ENCODE measurements around the gene ACTL8.

Gene ACTL8

DNA sequence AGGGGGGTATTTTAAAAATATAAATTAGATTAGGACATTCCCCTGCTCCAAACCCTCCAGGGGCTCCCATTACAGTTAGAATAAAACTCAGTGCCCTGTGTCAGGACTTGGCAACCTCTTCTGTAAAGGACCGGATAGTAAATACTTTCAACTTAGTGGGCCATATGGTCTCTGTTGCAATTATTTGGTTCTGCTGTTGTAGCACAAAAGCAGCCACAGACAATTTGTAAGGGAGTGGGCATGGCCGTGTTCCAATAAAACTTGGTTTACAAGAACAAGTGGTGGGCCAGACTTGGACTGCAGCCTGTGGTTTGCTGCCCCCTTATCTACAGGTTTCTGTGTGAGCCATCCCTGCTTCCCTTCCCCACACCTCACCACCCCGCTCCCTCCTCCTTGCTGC lies 92.0 kb downstream of the ACTL8 start:
- peaks cover 4% of the 10 kb centered on the region for H3K9me3 Mint-ChIP-seq
- H3K27me3 Mint-ChIP-seq: peaks cover 8% of the 10 kb centered on the region
- H3K4me3 Mint-ChIP-seq: no peak overlapping the region
- DNase-seq (no peak), ATAC-seq (no peak)
- no peaks in the 10 kb centered on the region for H3K4me1 Mint-ChIP-seq
- H3K36me3 Mint-ChIP-seq (ENCODE audit: low read depth): no peaks in the 10 kb centered on the region
- no peak overlapping the region for H3K27ac Mint-ChIP-seq

DNA sequence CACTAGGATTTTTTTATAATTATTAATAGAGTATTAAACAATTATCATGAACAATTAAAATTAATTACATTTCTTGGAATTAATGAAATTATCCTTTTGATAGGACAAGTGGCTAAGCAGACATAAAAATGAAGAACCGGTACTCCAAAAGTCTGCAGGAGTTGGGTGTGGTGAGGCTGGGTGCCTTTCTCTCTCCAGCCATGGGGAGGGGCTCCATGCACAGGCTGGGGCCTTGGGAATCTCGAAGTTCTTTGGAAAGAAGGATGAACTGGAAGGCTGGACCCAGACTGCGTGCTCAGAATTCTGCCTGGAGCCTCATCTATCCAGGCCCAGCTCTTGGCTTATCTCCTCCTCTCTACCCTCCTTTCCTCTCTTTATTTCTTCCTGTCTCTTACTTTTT lies 94.1 kb downstream of the ACTL8 start:
- Mint-ChIP-seq H3K27ac (no peak overlapping the region), H3K27me3 (peaks cover 8% of the 10 kb centered on the region), H3K4me1 (no peaks in the 10 kb centered on the region), H3K9me3 (peaks cover 4% of the 10 kb centered on the region), H3K36me3 (ENCODE audit: low read depth) (no peaks in the 10 kb centered on the region), H3K4me3 (no peak overlapping the region)
- ATAC-seq (no peak), DNase-seq (no peak)

DNA sequence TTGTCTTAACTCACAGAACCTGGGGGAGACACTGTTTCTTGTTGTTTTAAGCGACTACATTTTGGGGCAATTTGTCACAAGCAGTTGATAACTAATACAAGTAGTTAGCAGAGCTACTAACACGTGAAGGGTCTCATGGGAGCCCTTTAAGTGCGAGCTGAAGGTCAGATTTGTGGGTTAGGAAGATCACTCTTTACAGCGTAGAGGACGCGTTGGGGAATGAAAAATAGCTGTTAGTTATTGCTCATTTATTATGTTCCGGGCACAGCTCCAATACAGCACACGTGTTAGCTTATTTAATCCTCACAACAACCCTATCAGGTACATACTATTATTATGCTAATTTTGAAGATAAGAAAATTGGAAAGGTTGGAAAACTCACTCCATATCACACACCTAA lies 95.9 kb downstream of the ACTL8 start:
- Mint-ChIP-seq H3K36me3 (ENCODE audit: low read depth) (no peaks in the 10 kb centered on the region), H3K4me3 (no peak overlapping the region), H3K27me3 (peaks cover 6% of the 10 kb centered on the region), H3K27ac (no peak overlapping the region), H3K4me1 (no peaks in the 10 kb centered on the region), H3K9me3 (peaks cover 4% of the 10 kb centered on the region)
- ATAC-seq (no peak), DNase-seq (no peak)

DNA sequence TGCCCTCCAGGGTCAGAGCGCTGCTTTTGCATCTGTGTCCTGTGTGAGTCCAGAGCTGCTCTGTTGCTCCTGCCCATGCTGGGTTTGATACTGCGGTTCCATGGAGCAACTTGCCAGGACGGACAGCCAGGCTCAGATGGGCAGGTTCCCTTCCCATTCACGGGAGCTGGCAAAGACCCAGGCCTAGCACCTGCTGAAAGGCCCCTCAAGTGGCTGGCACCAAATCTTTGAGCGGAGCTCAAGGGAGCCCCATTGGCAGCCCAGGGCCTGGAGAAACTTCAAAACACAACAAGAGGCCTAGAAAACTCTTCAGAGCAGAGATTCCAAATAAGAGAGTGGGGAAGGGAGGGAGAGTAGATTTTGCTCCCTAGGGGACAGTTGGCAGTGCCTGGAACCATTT lies 97.2 kb downstream of the ACTL8 start:
- no peak overlapping the region for H3K4me3 Mint-ChIP-seq
- no peak overlapping the region for H3K27ac Mint-ChIP-seq

DNA sequence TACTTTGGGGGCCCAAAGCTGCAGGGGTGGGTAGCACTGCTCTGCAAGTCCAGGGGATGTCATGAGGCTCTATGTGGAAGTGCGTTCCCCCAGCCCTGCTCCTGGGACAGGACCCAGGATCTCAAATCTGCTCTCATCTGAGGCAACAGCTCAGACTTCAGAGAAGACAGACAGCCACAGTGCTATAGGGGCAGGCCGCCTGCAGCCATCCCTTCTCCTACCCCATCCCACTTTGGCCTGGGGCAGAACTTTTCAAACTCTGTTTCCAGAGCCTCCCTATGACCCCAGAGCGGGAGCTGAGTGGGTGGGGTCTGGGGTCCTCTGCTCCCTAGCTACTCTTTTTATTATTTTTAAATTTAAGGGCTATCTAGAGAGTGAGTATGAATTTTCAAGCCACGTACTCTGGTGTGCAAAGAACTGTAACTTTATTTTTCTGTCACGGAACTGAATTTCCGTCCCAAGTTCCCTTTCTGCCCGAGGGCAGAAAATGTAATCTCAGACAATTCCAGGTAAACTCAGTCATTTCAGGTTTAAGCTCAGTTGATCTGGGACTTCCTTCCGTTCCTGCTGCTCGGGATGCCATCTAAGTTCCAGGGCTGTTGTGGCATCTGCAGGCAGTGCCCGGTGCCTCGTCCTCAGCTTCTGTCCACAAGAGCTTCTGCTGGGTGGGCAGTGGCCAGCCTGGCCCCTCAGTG lies 98.3 kb downstream of the ACTL8 start:
- H3K27me3 Mint-ChIP-seq: peaks cover under 1% of the 10 kb centered on the region
- no peak for DNase-seq
- H3K4me3 Mint-ChIP-seq: no peak overlapping the region
- no peaks in the 10 kb centered on the region for H3K36me3 Mint-ChIP-seq (ENCODE audit: low read depth)
- no peaks in the 10 kb centered on the region for H3K4me1 Mint-ChIP-seq
- no peak for ATAC-seq
- H3K9me3 Mint-ChIP-seq: no peaks in the 10 kb centered on the region
- H3K27ac Mint-ChIP-seq: no peak overlapping the region

More for the DNA sequence above, 97.2 kb downstream of the ACTL8 start:
- Mint-ChIP-seq H3K36me3 (ENCODE audit: low read depth) (no peaks in the 10 kb centered on the region), H3K4me1 (no peaks in the 10 kb centered on the region), H3K9me3 (peaks cover 4% of the 10 kb centered on the region), H3K27me3 (peaks cover 4% of the 10 kb centered on the region)
- ATAC-seq: no peak
- no peak for DNase-seq

DNA sequence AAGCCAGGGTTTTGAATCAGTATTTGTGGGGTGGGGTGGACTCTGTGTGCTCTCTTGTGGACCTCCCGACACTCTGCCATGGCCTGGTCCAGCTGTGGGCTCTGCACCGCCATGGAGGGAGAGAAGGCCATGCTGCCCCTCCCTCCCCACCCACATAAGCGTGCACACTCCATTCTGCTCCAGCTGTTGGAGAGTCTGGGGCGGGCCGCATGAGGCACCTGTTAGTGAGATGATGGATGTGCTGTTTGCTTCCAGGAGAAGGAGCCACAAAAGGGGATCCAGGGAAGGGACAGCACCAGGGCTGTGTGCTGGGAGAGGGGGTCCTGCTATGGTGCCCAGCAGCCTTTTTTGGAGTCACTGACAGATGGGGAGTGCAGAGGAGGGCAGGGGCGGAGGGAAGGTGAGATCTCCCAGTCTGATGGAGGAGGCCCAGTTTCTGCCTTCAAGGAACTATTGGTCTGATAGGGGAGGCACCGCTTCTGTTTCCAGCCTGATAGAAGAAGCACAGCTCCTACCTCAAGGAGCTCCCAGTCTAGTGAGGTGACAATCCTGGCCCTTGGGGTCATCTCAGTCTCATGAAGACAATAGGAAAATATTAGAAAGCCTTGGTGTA lies 101.5 kb downstream of the ACTL8 start:
- no peak for DNase-seq
- no peaks in the 10 kb centered on the region for H3K9me3 Mint-ChIP-seq
- H3K4me1 Mint-ChIP-seq: no peaks in the 10 kb centered on the region
- no peak for ATAC-seq
- H3K27ac Mint-ChIP-seq: no peak overlapping the region
- H3K27me3 Mint-ChIP-seq: peaks cover 8% of the 10 kb centered on the region
- no peaks in the 10 kb centered on the region for H3K36me3 Mint-ChIP-seq (ENCODE audit: low read depth)
- no peak overlapping the region for H3K4me3 Mint-ChIP-seq

DNA sequence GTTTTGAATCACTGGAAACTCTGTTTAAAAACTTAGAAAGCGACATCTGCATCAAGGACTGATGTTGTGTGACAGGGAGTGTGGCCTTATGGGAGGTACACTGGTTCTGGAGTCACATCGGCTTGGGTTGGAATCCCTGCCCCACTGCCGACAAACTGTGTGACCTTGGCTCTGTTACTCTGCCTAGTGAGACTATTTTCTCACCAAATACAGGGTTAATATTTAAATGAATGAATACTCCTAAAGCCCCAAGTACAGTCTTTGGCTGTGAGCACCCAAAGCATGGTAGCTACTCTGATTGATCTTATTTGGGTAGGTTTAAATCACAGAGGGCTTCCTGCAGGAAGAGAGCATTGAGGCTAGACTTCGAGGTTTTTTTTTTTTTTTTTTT lies 102.0 kb downstream of the ACTL8 start:
- Mint-ChIP-seq H3K4me1 (no peaks in the 10 kb centered on the region), H3K27me3 (peaks cover 8% of the 10 kb centered on the region), H3K4me3 (no peak overlapping the region), H3K27ac (no peak overlapping the region), H3K9me3 (no peaks in the 10 kb centered on the region), H3K36me3 (ENCODE audit: low read depth) (no peaks in the 10 kb centered on the region)
- no peak for DNase-seq
- ATAC-seq: no peak

DNA sequence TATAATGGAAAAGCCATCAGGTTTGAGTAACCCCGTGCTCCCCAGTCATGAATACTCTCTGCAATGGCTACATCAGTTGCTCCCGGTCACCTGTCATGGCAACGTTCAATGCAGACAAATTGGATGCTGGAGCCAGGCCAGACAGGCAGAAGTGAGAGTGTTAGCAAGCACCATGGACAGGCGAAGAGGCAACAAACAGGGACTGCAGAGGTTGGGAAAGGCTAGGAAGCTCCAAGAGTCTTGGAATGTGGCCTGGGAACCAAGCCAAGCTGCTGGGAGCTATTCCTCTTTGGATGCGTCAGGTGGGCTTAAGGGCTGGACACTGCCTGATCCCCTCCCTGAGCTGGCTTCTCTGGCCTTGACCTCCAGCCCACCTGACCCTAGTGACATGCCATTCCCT lies 102.9 kb downstream of the ACTL8 start:
- Mint-ChIP-seq H3K9me3 (no peaks in the 10 kb centered on the region), H3K4me1 (no peaks in the 10 kb centered on the region), H3K27ac (no peak overlapping the region), H3K4me3 (no peak overlapping the region), H3K27me3 (peaks cover 8% of the 10 kb centered on the region), H3K36me3 (ENCODE audit: low read depth) (no peaks in the 10 kb centered on the region)
- DNase-seq (no peak), ATAC-seq (no peak)

DNA sequence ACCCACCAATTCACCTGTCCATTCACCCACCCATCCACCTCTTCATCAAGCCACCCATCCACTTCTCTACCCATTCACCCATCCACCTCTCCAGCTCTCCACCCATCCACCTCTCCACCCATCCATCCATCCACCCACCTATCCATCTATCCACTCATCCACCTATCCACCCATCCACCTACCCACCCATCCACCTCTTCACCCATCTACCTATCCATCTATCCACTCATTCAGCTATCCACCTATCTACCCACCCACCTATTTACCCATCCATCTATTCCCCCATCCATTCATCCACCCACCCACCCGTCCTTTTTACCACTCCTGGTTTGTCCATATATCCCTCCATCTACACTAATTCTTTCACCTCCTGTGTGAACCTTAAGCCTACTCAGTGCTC lies 105.7 kb downstream of the ACTL8 start:
- no peak overlapping the region for H3K27ac Mint-ChIP-seq
- peaks cover 8% of the 10 kb centered on the region for H3K27me3 Mint-ChIP-seq
- ATAC-seq (no peak), DNase-seq (no peak)
- no peaks in the 10 kb centered on the region for H3K36me3 Mint-ChIP-seq (ENCODE audit: low read depth)
- H3K9me3 Mint-ChIP-seq: no peaks in the 10 kb centered on the region
- no peaks in the 10 kb centered on the region for H3K4me1 Mint-ChIP-seq
- no peak overlapping the region for H3K4me3 Mint-ChIP-seq

DNA sequence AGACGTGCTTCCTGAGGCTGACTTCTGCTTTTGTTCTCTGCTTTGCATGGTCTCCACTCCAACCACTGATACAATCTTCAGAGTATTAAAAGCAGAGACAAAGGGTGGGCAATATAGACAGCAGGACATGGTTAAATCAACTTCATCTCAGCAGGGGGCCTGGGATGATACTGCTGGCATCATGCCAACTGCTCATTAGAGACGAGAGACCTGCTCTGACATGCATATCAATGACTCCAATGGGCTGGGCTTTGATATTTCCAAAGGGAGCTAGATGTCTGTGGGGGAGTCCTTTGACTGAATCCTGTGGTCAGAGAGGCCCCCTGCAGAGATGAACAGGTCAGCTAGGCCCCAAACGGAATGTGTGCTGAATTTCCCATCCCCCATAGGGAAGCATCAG lies 106.6 kb downstream of the ACTL8 start:
- no peaks in the 10 kb centered on the region for H3K4me1 Mint-ChIP-seq
- H3K27me3 Mint-ChIP-seq: peaks cover 8% of the 10 kb centered on the region
- H3K27ac Mint-ChIP-seq: no peak overlapping the region
- no peaks in the 10 kb centered on the region for H3K9me3 Mint-ChIP-seq
- no peak overlapping the region for H3K4me3 Mint-ChIP-seq
- DNase-seq (no peak), ATAC-seq (no peak)
- H3K36me3 Mint-ChIP-seq (ENCODE audit: low read depth): no peaks in the 10 kb centered on the region

DNA sequence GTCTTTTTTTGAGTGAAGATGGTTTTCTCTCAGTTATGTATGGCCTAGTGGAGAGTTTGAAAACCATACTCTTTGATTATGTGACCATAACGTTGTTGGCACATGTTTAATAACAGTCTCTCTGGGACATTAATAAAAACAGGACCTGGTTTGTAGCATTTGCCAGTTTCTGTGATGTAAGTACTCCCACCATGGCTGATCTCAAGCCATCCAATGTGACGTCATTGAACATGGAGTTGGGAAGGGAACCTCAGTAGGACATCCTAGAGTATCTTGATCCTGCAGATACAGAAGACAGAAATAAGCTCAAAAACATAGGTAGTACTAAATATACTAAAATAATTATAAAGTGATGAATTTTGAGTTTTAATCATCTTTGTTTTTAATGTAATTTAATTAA lies 107.0 kb downstream of the ACTL8 start:
- no peak for ATAC-seq
- H3K9me3 Mint-ChIP-seq: no peaks in the 10 kb centered on the region
- no peak for DNase-seq
- H3K27me3 Mint-ChIP-seq: peaks cover 8% of the 10 kb centered on the region
- no peak overlapping the region for H3K27ac Mint-ChIP-seq
- no peaks in the 10 kb centered on the region for H3K36me3 Mint-ChIP-seq (ENCODE audit: low read depth)
- H3K4me3 Mint-ChIP-seq: no peak overlapping the region
- H3K4me1 Mint-ChIP-seq: no peaks in the 10 kb centered on the region

DNA sequence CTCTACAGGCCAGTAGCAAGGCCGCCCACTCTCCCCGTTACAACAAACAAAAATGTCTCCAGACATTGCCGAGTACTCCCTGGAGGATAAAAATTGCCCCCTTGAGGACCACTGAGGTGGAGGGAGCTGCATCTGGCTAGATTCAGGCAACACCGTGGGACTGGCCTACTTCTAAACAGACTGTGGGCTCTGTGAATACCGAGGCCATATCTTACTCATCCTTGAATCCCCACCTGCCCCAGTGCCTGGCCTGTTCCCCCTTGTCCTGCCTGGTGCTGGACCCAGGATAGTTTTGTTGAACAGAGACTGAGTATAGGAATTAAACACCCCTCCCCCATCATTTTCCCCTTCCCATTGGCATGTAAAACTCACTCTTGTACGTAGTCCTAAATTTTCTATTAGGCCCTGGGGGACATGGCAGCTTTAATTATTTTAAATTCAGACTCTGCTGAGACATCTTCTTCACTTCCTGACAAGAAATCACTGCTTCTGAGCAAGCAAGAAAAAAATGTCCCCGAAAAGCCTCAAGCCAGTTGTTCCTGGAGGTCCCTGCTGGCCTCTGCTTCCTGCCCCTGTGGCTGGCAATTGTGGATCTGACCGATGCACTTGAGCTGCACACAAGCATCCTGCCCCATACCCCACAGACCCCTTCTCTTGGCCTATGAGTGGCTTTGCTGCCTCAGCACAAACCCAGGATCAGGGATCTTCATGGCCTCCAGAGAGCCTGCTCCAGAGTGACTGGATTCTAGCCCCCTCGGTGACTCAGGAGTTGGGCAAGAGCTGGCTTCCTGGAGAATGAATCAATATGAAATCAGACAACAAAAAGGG lies 111.0 kb downstream of the ACTL8 start:
- DNase-seq (no peak), ATAC-seq (no peak)
- Mint-ChIP-seq H3K27me3 (no peaks in the 10 kb centered on the region), H3K36me3 (ENCODE audit: low read depth) (no peaks in the 10 kb centered on the region), H3K4me1 (no peaks in the 10 kb centered on the region), H3K9me3 (peaks cover 5% of the 10 kb centered on the region), H3K4me3 (no peak overlapping the region), H3K27ac (no peak overlapping the region)

DNA sequence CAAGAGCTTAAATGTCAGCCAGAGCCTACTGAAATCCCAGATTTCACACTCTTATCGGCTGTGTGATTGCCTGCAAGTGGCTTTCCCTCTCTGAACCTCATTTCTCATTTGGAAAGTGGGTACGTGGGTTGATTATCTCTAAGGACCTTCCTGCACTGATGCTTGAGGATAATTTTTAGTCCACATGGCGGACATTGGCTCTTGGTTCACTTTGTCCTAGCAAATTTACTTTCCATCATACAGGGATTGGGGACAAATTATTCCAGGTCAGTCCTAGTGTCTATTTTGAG lies 111.6 kb downstream of the ACTL8 start:
- H3K4me1 Mint-ChIP-seq: no peaks in the 10 kb centered on the region

DNA sequence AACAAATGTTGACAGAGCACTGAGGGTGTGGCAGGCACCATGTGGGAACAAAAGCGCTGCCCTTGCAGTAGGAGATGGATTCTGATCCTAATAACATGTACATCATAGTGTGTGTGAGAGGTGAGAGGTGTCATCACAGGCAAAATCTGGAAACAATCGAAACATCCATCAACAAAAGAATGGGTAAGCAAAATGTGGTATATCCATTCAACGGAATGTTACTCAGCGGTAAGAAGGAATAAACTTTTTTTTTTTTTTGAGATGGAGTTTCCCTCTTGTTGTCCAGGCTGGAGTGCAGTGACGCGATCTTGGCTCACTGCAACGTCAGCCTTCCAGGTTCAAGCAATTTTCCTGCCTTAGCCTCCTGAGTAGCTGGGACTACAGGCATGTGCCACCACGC lies 112.3 kb downstream of the ACTL8 start:
- no peak for ATAC-seq
- no peak for DNase-seq
- H3K9me3 Mint-ChIP-seq: peaks cover 5% of the 10 kb centered on the region
- H3K36me3 Mint-ChIP-seq (ENCODE audit: low read depth): no peaks in the 10 kb centered on the region
- no peak overlapping the region for H3K4me3 Mint-ChIP-seq
- H3K4me1 Mint-ChIP-seq: no peaks in the 10 kb centered on the region
- no peak overlapping the region for H3K27ac Mint-ChIP-seq
- no peaks in the 10 kb centered on the region for H3K27me3 Mint-ChIP-seq

More for the DNA sequence above, 111.6 kb downstream of the ACTL8 start:
- DNase-seq: no peak
- no peak for ATAC-seq
- H3K36me3 Mint-ChIP-seq (ENCODE audit: low read depth): no peaks in the 10 kb centered on the region
- no peak overlapping the region for H3K4me3 Mint-ChIP-seq
- H3K27me3 Mint-ChIP-seq: no peaks in the 10 kb centered on the region
- peaks cover 5% of the 10 kb centered on the region for H3K9me3 Mint-ChIP-seq
- H3K27ac Mint-ChIP-seq: no peak overlapping the region

DNA sequence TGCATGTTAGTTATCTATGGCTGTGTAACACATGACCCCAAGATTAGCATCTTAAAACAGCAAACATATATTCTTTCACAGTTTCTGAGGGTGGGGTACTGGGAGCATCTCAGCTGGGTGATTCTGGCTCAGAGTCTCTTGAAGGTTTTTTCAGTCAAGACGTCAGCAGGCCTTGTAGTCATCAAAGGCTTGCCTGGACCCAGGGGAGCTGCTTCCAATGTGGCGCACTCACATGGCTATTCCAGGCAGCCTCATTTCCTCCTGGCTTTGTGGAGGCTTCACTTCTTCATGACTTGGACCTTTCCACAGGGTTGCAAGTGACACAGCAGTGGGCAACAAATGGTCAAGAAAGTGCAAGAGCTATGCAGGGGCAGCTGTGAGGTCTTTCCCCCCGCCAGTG lies 114.7 kb downstream of the ACTL8 start:
- no peak overlapping the region for H3K27ac Mint-ChIP-seq
- no peak overlapping the region for H3K4me3 Mint-ChIP-seq
- ATAC-seq (no peak), DNase-seq (no peak)
- H3K36me3 Mint-ChIP-seq (ENCODE audit: low read depth): no peaks in the 10 kb centered on the region
- H3K9me3 Mint-ChIP-seq: peaks cover 5% of the 10 kb centered on the region
- H3K4me1 Mint-ChIP-seq: no peaks in the 10 kb centered on the region
- H3K27me3 Mint-ChIP-seq: no peaks in the 10 kb centered on the region

Data from activated naive CD8-positive, alpha-beta T cell treated with anti-CD3 and anti-CD28 coated beads, Interleukin-2, amount 50 U/mL, for 24 hours (primary cell).